ENCODE measurements around the gene CAMTA1.

Gene CAMTA1

DNA sequence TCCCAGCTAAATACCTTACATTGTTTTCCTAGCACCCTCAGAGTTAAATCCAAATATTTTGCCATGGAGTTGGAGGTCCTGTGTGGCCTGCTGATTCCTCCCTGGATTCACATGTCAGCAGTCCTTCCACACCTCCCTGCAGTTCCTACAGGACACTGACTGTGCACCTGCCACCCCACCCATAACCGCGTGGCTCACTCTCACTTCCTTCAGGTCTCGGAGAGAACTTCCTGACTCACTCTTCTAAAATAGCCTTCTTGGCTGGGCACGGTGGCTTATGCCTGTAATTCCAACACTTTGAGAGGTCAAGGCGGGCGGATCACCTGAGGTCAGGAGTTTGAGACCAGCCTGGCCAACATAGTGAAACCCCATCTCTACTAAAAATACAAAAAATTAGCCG, 8.4 kb upstream of the CAMTA1 start:
- H3K4me3 ChIP-seq = no peak overlapping the region
- no peak overlapping the region for H3K27ac ChIP-seq

DNA sequence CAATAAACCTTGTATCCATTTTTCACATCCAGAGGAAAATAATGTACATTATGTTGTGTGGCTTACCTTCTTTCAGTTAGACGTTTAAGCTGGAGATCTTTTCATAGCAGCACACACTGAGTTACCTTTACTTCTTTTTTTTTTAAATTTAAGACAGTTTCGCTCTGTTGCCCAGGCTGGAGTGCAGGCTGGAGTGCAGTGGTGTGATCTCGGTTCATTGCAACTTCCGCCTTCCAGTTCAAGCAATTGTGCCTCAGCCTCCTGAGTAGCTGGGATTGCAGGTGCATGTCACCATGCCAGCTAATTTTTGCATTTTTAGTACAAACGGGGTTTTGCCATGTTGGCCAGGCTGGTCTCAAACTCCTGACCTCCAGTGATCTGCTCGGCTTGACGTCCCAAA, 7.4 kb upstream of the CAMTA1 start:
- Histone ChIP-seq H3K27ac (no peak overlapping the region), H3K4me3 (no peak overlapping the region)

- H3K4me3 ChIP-seq = no peak overlapping the region
- no peak overlapping the region for H3K27ac ChIP-seq
Measured at GRCh38 chr1:6779089-6779805, 6.0 kb upstream of the CAMTA1 start.

DNA sequence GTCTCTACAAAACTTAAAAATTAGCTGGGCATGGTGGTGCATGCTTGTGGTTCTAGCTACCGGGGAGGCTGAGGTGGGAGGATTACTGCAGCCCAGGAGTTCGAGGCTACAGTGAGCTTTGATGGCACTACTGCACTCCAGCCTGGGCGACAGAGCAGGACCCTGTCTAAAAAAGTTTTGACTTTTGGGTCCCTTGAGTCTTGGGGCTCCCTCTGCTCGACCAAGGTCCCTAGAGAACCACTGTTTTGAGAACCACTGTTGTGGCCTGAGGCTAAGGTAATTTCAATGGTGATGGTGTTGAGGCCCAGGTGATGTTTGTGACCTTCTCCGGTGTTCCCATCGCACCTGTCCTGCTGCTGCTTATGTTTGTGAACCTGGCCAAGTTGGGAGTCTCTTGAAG, 3.1 kb upstream of the CAMTA1 start:
- Histone ChIP-seq H3K27ac (no peak overlapping the region), H3K4me3 (no peak overlapping the region)

DNA sequence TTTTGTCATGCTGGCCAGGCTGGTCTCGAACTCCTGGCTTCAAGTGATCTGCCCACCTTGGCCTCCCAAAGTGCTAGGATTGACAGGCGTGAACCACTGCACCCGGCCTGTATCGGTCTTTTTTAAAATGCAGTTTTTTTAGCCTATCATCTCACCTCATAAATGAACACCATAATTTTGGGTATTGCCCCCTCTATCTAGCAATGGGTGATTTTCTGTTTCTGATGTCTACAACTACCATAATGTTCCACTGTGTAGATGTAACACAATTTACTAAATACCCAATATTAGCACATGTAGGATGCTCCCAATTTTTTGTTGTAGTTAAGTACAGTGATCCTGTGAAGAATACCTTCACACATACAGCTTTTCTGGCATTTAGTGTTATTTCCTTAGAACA, 2.0 kb upstream of the CAMTA1 start:
- no peak overlapping the region for H3K4me3 ChIP-seq
- peak overlapping the region in 4 of 21 experiments; percentile 97 to 100 (median 98) for H3K27ac ChIP-seq

DNA sequence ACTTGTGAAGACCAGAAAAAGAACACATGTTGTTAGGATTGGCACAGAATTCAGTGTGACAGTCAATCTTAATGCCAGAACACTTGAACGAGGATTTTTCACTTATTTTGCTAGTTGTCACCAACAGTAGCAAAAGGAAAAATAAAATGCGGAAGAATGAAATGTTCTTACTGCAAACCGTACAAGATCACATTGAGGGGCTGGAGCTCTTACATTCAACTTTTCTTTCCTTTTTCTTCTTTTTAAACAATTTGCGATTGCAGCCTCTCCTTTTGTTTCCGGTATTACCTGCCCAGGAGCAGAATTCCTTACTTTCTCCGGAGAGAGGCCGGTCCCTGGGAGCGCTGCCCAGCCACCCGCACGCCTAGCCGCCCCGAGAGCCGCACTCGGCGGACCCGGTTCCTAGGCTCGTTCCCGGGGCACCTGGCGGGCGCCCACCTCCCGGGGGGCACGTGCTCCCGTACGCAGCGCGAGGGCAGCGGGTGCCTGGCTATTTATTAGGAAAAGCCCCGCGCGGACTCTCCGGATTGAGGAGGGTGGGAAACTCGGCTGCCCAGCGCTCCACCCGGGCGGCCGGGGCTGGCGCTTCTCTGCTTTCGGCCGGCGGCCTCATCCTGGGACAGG, 1.2 kb upstream of the CAMTA1 start:
- Histone ChIP-seq H3K4me3 (peak overlapping the region; percentile 57 to 90 (median 73)), H3K27ac (peak overlapping the region; percentile 83 to 100 (median 98))

DNA sequence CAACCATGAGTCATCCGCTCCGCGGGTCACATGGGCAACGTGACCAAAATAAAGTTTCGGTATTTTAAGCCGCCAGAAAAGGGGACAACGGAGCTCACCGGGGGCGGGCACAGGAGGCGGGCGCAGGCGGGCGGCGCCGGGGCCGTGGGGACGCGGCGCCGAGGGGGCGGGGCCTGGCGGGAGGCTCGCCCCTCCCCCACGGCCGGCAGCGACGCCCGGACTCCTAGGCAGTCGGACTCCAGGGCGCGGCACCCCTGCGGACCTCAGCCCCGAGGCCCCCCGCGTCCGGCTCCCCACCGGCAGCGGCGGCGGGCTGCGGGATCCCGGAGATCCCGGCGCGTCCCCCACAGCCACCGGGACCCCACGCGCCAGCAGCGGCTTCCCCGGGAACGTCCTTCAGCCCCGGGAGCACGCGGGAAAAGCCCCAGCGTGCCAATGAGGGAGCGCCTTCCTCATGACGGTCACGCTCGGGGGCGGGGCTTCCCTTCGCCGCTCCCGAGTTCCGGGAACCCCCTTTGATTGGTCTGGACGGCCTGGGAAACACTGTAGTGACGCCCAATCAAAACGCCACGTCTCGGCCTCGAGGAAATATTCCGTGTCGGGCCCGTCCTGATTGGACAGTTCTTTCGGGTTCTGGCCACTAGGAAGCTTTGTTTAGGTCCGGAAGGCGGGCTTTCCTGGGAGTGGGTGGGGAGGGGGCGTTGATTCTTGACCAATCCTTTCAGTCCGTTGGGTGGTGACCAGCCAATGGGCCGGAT, 515 bp upstream of the CAMTA1 start:
- Histone ChIP-seq H3K4me3 (peak overlapping the region; percentile 57 to 90 (median 73)), H3K27ac (peak overlapping the region; percentile 83 to 100 (median 98))

- peak overlapping the region; percentile 55 to 92 (median 84) for H3K4me3 ChIP-seq
Measured at GRCh38 chr1:6785728-6786505, 663 bp downstream of the CAMTA1 start.

GRCh38 chr1:6788946-6789345, 3.7 kb downstream of the CAMTA1 start:
- no peak overlapping the region for H3K27ac ChIP-seq
- H3K4me3 ChIP-seq = no peak overlapping the region

More at GRCh38 chr1:6785728-6786505, 663 bp downstream of the CAMTA1 start:
- peak overlapping the region in 19 of 21 experiments; percentile 20 to 86 (median 71) for H3K27ac ChIP-seq

- Histone ChIP-seq H3K4me3 (no peak overlapping the region), H3K27ac (no peak overlapping the region)
Measured at GRCh38 chr1:6790146-6790545, 4.9 kb downstream of the CAMTA1 start.

DNA sequence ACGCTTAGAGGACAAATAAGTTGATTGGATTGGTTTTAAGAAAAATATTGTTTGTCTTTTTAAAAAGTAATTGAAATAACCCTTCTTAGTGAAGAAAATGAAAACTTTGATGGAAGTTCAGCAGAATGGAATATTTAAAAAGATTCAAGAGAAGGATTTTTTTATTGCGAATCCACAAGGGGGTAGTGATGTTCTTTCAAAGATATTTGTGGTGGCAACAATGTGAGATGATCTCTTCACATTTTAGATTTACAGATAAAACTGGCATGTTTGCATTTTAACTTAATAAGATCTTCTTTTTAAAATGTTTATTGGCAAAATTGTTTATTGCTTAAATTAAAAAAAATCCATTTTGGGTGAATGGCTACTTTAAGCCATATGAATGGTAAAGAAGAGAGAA, 8.9 kb downstream of the CAMTA1 start:
- H3K4me3 ChIP-seq = no peak overlapping the region
- H3K27ac ChIP-seq = no peak overlapping the region

GRCh38 chr1:6795203-6795602, 9.9 kb downstream of the CAMTA1 start:
- Histone ChIP-seq H3K4me3 (no peak overlapping the region), H3K27ac (no peak overlapping the region)

DNA sequence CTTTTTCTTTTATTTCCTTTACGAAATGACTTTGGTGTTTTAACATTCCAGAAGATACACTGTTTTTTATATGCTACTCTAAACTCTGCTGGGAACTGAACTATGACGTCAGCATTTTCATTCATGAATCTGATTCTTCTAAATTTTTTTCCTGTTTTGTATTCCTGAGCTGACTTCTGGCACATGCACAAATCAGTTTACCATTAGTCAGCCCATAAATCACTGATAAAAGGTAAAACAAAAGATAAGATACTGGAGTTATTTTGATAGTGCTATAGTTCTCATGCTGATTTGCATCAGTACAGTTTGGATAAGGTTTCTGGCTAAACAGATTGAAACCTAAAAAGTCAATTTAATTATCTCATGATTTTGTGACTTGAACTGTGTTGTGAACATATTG, 10.4 kb downstream of the CAMTA1 start:
- Histone ChIP-seq H3K4me3 (no peak overlapping the region), H3K27ac (no peak overlapping the region)

GRCh38 chr1:6796095-6796494, 10.8 kb downstream of the CAMTA1 start:
- Histone ChIP-seq H3K27ac (no peak overlapping the region), H3K4me3 (no peak overlapping the region)

DNA sequence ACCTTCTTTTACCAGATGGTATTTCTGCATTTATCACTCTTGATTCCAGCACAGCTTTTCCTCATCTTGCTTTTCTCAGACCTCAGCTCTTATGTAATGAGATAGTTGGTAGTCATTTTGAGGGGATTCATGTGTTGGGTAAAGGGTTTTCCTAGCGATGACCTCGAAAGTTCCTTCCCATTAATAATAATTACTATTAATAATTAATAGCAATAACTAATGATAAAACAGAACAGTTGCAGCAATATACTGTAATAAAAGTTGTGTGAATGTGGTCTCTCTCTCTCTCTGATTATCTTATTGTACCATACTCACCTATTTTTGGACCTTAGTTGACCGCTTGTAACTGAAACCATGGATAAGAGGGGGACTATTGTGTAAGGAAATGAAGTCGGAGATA, 14.2 kb downstream of the CAMTA1 start:
- H3K27ac ChIP-seq = no peak overlapping the region
- no peak overlapping the region for H3K4me3 ChIP-seq

GRCh38 chr1:6800745-6801144, 15.5 kb downstream of the CAMTA1 start:
- no peak overlapping the region for H3K4me3 ChIP-seq
- peak overlapping the region in 6 of 21 experiments; percentile 5 to 49 (median 14) for H3K27ac ChIP-seq

- Histone ChIP-seq H3K4me3 (no peak overlapping the region), H3K27ac (peak overlapping the region in 6 of 21 experiments; percentile 5 to 49 (median 14))
Measured at GRCh38 chr1:6801199-6801598, 15.9 kb downstream of the CAMTA1 start.

GRCh38 chr1:6801966-6802365, 16.7 kb downstream of the CAMTA1 start:
- no peak overlapping the region for H3K27ac ChIP-seq
- H3K4me3 ChIP-seq = no peak overlapping the region

GRCh38 chr1:6802454-6802853, 17.2 kb downstream of the CAMTA1 start:
- H3K27ac ChIP-seq = peak overlapping the region in 1 of 21 experiments; percentile 41

DNA sequence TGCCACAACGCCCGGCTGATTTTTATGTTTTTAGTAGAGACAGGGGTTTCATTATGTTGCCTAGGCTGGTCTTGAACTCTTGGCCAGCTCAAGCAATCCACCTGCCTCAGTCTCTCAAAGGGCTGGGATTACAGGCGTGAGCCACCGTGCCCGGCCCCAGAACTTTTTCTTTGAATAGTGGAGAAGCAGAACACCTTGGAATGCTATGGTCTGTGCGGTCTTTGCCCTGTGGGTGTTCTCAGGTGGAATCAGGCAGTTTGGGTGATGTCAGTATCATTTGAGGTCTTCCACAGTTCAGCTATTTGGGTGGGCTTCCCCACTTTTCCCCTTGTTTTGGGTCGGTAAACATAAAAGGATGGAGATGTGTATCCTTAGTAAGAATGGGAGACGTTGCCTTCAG, 17.6 kb downstream of the CAMTA1 start:
- no peak overlapping the region for H3K4me3 ChIP-seq
- no peak overlapping the region for H3K27ac ChIP-seq

More at GRCh38 chr1:6802454-6802853, 17.2 kb downstream of the CAMTA1 start:
- H3K4me3 ChIP-seq = no peak overlapping the region
